ENCODE measurements around the gene BUD13. TPM values are rescaled to one million over a fixed set of nuclear protein-coding genes. Genes with fewer than 3 reads are reported as not detected.

Gene BUD13
- total RNA-seq, 1 experiment from 2014 or later: 10.4 TPM

DNA sequence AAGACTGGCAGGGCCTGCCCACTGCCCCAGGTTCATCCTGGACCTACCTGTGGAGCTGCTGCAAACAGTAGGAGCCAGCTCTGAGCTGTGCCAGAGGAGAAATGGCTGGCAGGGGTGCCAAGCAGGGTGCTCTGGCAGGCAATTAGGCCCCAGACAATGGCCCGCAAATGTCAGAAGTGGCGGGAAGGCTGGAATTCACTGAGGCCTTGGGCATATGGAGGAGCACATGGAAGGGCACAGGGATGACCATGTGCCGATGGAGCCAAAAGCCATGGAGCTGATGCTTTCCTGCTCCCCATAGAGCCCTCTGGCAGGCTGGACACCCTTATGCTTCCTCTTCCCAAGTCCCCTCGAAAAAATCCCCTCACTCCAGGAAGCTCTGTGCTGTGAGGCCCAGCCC lies 62.0 kb downstream of the BUD13 start:
- no TSS peak for BruUV-seq (replicated peaks)
- DNase-seq: no peak
- Mint-ChIP-seq H3K9me3 (ENCODE audit: low read depth, unreplicated experiment) (no peaks in the 10 kb centered on the region), H3K4me1 (ENCODE audit: low read depth, unreplicated experiment) (no peaks in the 10 kb centered on the region), H3K27ac (ENCODE audit: unreplicated experiment) (no peak overlapping the region), H3K36me3 (ENCODE audit: insufficient read depth, unreplicated experiment) (no peaks in the 10 kb centered on the region), H3K27me3 (ENCODE audit: unreplicated experiment) (peaks cover 42% of the 10 kb centered on the region), H3K4me3 (ENCODE audit: low read depth, unreplicated experiment) (no peak overlapping the region)
- intact Hi-C loops (cut with micrococcal nuclease; ENCODE audit: unreplicated experiment): no loop called here
- CTCF ChIA-PET: interaction anchor here (0.6 kb wide), 1 partner anchor 114 kb away, joined by 3 read pairs; no protein-coding TSS in a partner anchor
- TF ChIP-seq, protein P1, sequence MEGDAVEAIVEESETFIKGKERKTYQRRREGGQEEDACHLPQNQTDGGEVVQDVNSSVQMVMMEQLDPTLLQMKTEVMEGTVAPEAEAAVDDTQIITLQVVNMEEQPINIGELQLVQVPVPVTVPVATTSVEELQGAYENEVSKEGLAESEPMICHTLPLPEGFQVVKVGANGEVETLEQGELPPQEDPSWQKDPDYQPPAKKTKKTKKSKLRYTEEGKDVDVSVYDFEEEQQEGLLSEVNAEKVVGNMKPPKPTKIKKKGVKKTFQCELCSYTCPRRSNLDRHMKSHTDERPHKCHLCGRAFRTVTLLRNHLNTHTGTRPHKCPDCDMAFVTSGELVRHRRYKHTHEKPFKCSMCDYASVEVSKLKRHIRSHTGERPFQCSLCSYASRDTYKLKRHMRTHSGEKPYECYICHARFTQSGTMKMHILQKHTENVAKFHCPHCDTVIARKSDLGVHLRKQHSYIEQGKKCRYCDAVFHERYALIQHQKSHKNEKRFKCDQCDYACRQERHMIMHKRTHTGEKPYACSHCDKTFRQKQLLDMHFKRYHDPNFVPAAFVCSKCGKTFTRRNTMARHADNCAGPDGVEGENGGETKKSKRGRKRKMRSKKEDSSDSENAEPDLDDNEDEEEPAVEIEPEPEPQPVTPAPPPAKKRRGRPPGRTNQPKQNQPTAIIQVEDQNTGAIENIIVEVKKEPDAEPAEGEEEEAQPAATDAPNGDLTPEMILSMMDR (IDR thresholded peaks at IDR 0.05; ENCODE audit: unreplicated experiment): no peak

DNA sequence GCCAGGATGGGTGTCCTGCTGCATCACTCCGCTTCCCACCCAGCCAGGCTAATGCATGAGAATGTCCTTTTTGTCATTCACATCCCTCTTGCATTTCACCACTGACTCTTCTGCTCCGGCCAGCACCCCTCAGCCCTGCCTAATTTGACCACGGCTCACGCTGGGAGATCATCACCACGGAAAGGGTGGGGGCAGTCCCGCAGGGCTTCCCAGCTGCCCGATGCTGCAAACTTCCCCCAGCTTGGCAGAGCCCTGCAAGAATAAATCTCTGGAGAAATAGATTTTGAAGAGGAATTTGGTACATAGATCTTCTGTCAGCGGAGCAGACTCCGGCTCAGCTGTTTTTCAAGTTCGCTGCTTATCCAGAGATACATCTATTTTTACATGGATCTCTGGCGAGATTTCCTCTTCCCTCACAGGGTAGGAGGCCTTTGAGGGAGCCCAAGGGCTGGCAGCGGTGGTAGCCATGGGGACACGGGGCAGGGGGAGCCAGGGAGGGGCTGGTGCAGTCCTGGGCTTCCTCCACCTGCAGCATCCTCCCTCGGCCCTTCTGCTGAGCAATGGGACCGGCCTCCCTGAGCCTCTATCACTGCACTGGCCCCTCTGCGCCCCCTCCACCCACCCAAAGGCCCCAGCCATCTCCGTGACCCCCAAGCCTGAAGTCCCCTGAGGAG lies 62.6 kb downstream of the BUD13 start:
- CTCF ChIA-PET: no interaction called here
- Mint-ChIP-seq H3K36me3 (ENCODE audit: insufficient read depth, unreplicated experiment) (no peaks in the 10 kb centered on the region), H3K27ac (ENCODE audit: unreplicated experiment) (no peak overlapping the region), H3K4me3 (ENCODE audit: low read depth, unreplicated experiment) (no peak overlapping the region), H3K27me3 (ENCODE audit: unreplicated experiment) (peaks cover 48% of the 10 kb centered on the region), H3K9me3 (ENCODE audit: low read depth, unreplicated experiment) (no peaks in the 10 kb centered on the region), H3K4me1 (ENCODE audit: low read depth, unreplicated experiment) (no peaks in the 10 kb centered on the region)
- no TSS peak for BruUV-seq (replicated peaks)
- DNase-seq: no peak
- TF ChIP-seq, protein P1 (IDR thresholded peaks at IDR 0.05; ENCODE audit: unreplicated experiment): no peak
- intact Hi-C loops (cut with micrococcal nuclease; ENCODE audit: unreplicated experiment): no loop called here

DNA sequence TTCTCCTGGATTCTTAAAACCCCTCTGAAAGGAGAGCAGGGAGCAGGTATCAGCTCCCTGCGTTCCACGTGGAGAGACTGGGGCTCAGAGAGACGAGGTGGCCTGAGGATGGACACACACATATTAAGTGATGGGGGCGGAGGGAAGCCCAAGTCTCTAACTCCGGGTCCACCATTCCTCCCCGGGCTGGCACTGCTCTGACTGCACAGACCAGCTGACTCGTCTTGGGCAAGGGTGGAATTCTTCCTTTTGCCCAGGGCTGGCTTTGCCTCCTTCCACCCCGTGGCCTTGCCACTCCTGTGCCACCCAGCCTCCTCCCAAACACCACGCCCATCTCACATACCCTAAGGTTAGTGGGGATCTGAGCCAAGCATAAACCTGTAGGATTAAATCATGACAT lies 65.0 kb downstream of the BUD13 start:
- CTCF ChIA-PET: interaction anchor here (0.8 kb wide), 1 partner anchor 84 kb away, joined by 3 read pairs; the partner anchor contains the start of gene APOA5
- no TSS peak for BruUV-seq (replicated peaks)

DNA sequence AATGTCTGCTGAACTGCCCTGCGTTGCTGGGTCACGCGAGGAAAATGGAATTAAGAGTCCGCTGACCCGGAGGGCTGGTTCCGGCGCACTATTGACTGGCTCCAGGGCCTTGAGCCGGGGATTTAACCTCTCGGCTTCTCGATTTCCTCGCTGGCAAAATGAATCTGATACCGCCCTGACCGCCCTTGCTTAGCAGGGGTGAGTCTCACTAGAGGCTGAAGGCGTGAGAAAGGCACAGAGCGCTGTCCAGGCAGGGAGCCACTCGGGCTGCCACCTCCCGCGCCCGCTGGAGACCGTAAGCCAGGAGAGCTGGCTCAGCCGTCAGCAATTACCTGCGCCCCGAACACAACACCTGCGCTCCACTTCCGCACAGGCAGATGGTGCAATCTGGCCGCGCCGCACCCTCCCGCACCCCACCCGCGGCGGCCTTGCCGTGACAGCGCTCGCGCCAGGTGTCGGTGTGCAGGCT lies 65.6 kb downstream of the BUD13 start:
- no peak overlapping the region for H3K27ac Mint-ChIP-seq (ENCODE audit: unreplicated experiment)
- peaks cover 51% of the 10 kb centered on the region for H3K27me3 Mint-ChIP-seq (ENCODE audit: unreplicated experiment)
- H3K9me3 Mint-ChIP-seq (ENCODE audit: low read depth, unreplicated experiment): no peaks in the 10 kb centered on the region
- TF ChIP-seq, protein P1 (IDR thresholded peaks at IDR 0.05; ENCODE audit: unreplicated experiment): no peak
- peak overlapping the region; percentile 53 for H3K4me3 Mint-ChIP-seq (ENCODE audit: low read depth, unreplicated experiment)
- intact Hi-C loops (cut with micrococcal nuclease; ENCODE audit: unreplicated experiment): no loop called here
- CTCF ChIA-PET: interaction anchor here (0.8 kb wide), 1 partner anchor 84 kb away, joined by 3 read pairs; the partner anchor contains the start of gene APOA5
- H3K36me3 Mint-ChIP-seq (ENCODE audit: insufficient read depth, unreplicated experiment): no peaks in the 10 kb centered on the region
- DNase-seq: peak; percentile 34
- no peaks in the 10 kb centered on the region for H3K4me1 Mint-ChIP-seq (ENCODE audit: low read depth, unreplicated experiment)
- no TSS peak for BruUV-seq (replicated peaks)

More for the DNA sequence above, 65.0 kb downstream of the BUD13 start:
- H3K4me3 Mint-ChIP-seq (ENCODE audit: low read depth, unreplicated experiment): peak overlapping the region; percentile 53
- H3K27ac Mint-ChIP-seq (ENCODE audit: unreplicated experiment): no peak overlapping the region
- no peaks in the 10 kb centered on the region for H3K4me1 Mint-ChIP-seq (ENCODE audit: low read depth, unreplicated experiment)
- no peak for DNase-seq
- no peaks in the 10 kb centered on the region for H3K9me3 Mint-ChIP-seq (ENCODE audit: low read depth, unreplicated experiment)
- intact Hi-C loops (cut with micrococcal nuclease; ENCODE audit: unreplicated experiment): no loop called here
- H3K27me3 Mint-ChIP-seq (ENCODE audit: unreplicated experiment): peaks cover 56% of the 10 kb centered on the region
- TF ChIP-seq, protein P1 (IDR thresholded peaks at IDR 0.05; ENCODE audit: unreplicated experiment): no peak
- H3K36me3 Mint-ChIP-seq (ENCODE audit: insufficient read depth, unreplicated experiment): no peaks in the 10 kb centered on the region
